Lung microvascular endothelial cell (primary cell): ENCODE data around the gene SLC25A29. TPM values are rescaled to one million over a fixed set of nuclear protein-coding genes. Genes with fewer than 3 reads are reported as not detected.

ENCODE experiments used
- total RNA-seq: library from RNA; depleted of rRNA; stranded (reverse); fragments of >200 nt; gene quantifications from 2 replicates; pipeline ENCODE4 v1.2.1, GENCODE V29; 2014

Gene SLC25A29
- total RNA-seq, 1 donor from 2014 or later, result 70.0 TPM

Other genes with a start within 250 kb of the SLC25A29 start
- gene EVL, start 241.0 kb downstream of the SLC25A29 start, total RNA-seq, result 7.2 and 9.1 TPM in 2 replicates
- gene DEGS2, start 146.8 kb downstream of the SLC25A29 start, total RNA-seq, result 0.20 and 0.22 TPM in 2 replicates
- gene YY1, start 67.3 kb downstream of the SLC25A29 start, total RNA-seq, result 31.6 and 39.3 TPM in 2 replicates
- under 0.01 TPM in 1 of 2 replicates, not detected in the other for gene SLC25A47, start 16.9 kb upstream of the SLC25A29 start, total RNA-seq
- 21.4 and 40.3 TPM in 2 replicates for gene WDR25, start 70.0 kb upstream of the SLC25A29 start, total RNA-seq